ENCODE measurements around the gene KATNIP. TPM values are rescaled to one million over a fixed set of nuclear protein-coding genes. Genes with fewer than 3 reads are reported as not detected.

The KATNIP gene
- polyA plus RNA-seq (2013, experiment 1 of 2), result 7.1 TPM
- polyA plus RNA-seq (2013, experiment 2 of 2), result 9.1 TPM

DNA sequence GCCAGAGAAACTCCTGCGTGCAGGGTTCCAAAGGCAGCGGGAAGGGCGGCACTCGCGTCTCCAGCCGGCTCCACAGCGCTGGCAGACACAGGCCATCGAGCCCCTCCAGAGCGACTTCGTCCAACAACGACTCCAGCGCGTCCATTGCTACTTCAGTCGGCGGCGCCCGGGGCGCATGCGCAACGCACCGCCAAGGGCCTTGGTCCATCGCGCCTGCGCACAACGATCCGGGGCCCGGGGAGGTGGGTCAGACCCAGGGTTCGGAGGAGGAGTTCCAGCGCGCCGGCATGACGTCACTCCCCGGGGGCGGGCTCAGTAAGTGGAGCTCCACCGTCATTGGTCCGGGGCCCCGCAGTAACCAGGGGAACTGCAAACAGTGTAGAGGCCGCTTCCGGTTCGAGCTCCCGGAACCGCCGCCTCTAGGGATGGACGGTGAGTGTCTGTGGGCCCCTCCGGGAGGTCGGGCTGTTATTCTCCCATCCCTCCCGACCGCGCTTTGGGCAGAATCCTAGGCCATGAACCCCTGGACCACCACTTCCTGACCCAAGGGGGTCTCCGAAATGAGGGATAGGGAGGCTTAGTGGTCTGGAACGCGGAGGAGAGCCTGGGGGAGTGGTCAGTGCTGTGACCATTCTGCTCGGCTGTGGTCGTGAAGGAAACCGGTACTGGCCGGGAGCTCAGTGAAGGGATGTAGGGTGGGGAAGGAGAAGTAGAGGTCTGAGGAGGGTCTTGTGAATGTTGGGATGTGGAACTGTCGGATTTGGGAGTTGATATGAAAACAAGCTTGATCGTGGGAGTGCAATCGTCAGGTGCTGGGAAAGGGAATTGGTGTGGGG is at the start of gene KATNIP, which contains the start of gene GTF3C1:
Gene KATNIP, plus strand, starts transcription at position 399 of the 836 bp plus-strand sequence. Its CDS starts 27 bp downstream, at position 426.
Gene GTF3C1, minus strand, starts transcription at position 168 of the 836 bp plus-strand sequence. Its CDS starts 23 bp downstream, at position 145.
- Histone ChIP-seq H3K27ac (ENCODE audit: low read depth, low read length) (peak within 1 kb of the TSS; percentile 36; the same call in 1 of the 2 replicates), H3K4me1 (ENCODE audit: insufficient read depth, low read length) (peaks cover 5% of the 10 kb centered on the region; the same call in 1 of the 2 replicates), H3K9me3 (ENCODE audit: insufficient read depth, low read depth, low read length) (no peaks in the 10 kb centered on the region), H3K9ac (ENCODE audit: low read depth, low read length) (peak within 1 kb of the TSS; percentile 80), H3K27me3 (ENCODE audit: insufficient read depth, low read length) (no peaks in the 10 kb centered on the region), H3K4me3 (ENCODE audit: low read length) (peak within 1 kb of the TSS; percentile 96), H3K36me3 (ENCODE audit: insufficient read depth, low read length) (peaks cover 13% of the 10 kb centered on the region)
- WGBS, result under 1% methylated on average over 59 of the region's 59 CpGs

DNA sequence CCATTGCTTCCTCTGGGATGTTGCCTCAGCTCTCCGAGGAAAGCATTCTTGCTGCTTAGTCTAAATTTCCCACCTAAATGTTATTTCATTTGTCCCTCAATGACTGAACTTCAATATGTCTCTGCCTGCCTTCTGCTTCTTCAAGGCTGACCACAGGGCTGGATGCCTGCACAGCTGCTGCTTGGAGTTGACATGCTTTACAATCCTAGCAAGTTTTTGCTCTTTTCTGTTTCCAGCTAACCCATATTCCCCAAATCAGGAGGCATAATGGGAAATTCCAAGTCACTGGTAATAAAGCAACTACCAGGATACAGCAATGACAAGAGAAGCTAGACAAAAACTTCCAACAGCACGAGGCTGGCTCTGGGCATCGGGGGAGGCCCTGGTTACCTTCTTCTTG is 49.1 kb upstream of the KATNIP start:
- Histone ChIP-seq H3K27ac (ENCODE audit: low read depth, low read length) (no peak overlapping the region), H3K36me3 (ENCODE audit: insufficient read depth, low read length) (peaks cover 100% of the 10 kb centered on the region), H3K27me3 (ENCODE audit: insufficient read depth, low read length) (no peaks in the 10 kb centered on the region), H3K9ac (ENCODE audit: low read depth, low read length) (no peak overlapping the region), H3K4me3 (ENCODE audit: low read length) (no peak overlapping the region), H3K4me1 (ENCODE audit: insufficient read depth, low read length) (no peaks in the 10 kb centered on the region), H3K9me3 (ENCODE audit: insufficient read depth, low read depth, low read length) (no peaks in the 10 kb centered on the region)
- WGBS, result 96% methylated on average over 3 of the region's 3 CpGs

DNA sequence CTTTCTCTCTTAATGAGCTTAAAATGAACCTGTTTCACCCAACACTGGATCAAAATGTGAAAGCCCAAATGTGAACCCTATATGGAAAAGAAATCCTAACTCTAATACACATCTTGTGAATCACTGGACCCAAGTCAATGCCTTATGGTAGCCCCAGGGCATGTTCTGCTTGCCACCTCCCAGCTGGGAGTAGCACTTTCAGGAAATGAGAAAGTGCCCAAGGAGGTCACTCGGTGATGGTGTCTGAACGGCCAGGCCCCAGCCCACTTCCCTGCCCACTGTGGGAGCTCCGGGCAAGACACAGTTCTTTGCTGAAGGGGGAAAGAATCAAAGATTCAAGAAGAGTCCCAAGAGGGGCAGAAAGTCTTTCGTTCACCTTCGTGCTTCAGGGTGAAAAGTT is 46.3 kb upstream of the KATNIP start:
- H3K36me3 ChIP-seq (ENCODE audit: insufficient read depth, low read length), result peaks cover 100% of the 10 kb centered on the region
- WGBS, result 97% methylated on average over 5 of the region's 5 CpGs
- H3K9ac ChIP-seq (ENCODE audit: low read depth, low read length), result no peak overlapping the region

DNA sequence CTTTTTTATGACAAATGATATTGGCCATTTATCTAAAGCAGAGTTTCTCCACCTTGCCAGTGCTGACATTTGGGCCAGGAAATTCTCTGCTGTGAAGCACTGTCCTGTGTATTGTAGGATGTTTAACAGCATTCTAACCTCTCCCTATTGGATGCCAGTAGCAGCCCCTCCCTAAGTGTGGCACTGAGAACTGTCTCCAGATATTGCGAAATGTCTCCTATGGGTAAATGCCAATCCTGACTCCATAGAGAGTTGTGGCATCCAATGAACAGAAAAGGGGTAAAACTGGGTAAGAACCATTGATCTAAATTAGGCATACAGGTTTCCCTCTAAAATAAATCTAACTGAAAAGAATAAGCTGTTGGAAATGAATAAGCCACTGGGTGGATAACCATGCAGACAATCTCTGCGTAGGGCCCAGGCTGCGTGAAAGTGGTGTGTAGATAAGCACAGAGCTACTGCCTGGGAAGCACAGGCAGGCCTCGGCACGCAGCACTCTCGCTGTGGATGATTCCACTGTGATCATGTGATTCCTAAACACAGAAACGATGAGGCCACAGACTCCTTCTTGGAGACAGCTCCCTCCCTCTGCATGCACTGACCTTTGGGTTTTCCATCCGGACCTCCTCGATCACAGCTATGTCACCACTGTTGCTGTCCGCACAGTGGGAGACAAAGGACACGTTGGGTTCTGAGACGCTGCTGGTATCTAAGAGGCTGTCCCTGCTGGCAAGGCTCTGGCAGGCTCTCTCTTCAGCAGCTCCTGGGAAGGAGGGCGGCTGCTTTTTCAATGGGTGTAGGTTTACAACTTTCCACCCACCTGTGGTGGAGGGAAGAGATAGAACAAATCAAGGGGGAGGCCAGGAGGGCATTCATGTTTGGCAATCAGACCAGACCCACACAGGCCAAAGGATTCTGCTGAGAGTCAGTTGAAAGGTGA is 44.4 kb upstream of the KATNIP start:
- 93% methylated on average over 13 of the region's 13 CpGs for WGBS
- Histone ChIP-seq H3K4me1 (ENCODE audit: insufficient read depth, low read length) (no peaks in the 10 kb centered on the region), H3K27ac (ENCODE audit: low read depth, low read length) (no peak overlapping the region)

More for the DNA sequence above, 46.3 kb upstream of the KATNIP start:
- H3K4me3 ChIP-seq (ENCODE audit: low read length), result no peak overlapping the region
- no peaks in the 10 kb centered on the region for H3K9me3 ChIP-seq (ENCODE audit: insufficient read depth, low read depth, low read length)
- H3K27me3 ChIP-seq (ENCODE audit: insufficient read depth, low read length), result no peaks in the 10 kb centered on the region
- H3K27ac ChIP-seq (ENCODE audit: low read depth, low read length), result no peak overlapping the region
- H3K4me1 ChIP-seq (ENCODE audit: insufficient read depth, low read length), result no peaks in the 10 kb centered on the region

DNA sequence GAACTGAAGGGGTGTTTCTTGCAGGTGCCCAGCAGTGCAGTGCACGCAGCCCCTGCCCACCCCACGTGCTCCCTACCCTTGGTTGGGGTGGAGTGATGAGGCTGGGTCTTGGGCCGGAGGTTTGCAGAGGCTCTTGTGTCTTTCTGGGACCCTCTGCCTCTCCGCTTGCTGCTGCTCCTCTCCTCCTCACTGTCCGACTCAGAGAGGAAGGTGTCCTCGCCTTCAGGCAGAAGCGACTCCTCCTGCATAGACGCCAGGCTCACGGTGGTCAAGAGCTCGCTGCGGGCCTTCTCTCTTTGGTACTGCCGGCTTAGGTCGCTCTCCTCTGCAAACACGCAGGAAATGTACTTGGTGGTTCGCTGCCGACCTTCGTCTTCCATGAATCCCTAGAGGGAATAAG is 43.2 kb upstream of the KATNIP start:
- Histone ChIP-seq H3K9me3 (ENCODE audit: insufficient read depth, low read depth, low read length) (no peaks in the 10 kb centered on the region), H3K4me1 (ENCODE audit: insufficient read depth, low read length) (no peaks in the 10 kb centered on the region), H3K4me3 (ENCODE audit: low read length) (no peak overlapping the region), H3K36me3 (ENCODE audit: insufficient read depth, low read length) (peaks cover 95% of the 10 kb centered on the region), H3K27me3 (ENCODE audit: insufficient read depth, low read length) (no peaks in the 10 kb centered on the region), H3K9ac (ENCODE audit: low read depth, low read length) (no peak overlapping the region), H3K27ac (ENCODE audit: low read depth, low read length) (no peak overlapping the region)
- 94% methylated on average over 17 of the region's 17 CpGs for WGBS

More for the DNA sequence above, 44.4 kb upstream of the KATNIP start:
- Histone ChIP-seq H3K4me3 (ENCODE audit: low read length) (no peak overlapping the region), H3K36me3 (ENCODE audit: insufficient read depth, low read length) (peaks cover 95% of the 10 kb centered on the region), H3K9me3 (ENCODE audit: insufficient read depth, low read depth, low read length) (no peaks in the 10 kb centered on the region), H3K9ac (ENCODE audit: low read depth, low read length) (no peak overlapping the region), H3K27me3 (ENCODE audit: insufficient read depth, low read length) (no peaks in the 10 kb centered on the region)

DNA sequence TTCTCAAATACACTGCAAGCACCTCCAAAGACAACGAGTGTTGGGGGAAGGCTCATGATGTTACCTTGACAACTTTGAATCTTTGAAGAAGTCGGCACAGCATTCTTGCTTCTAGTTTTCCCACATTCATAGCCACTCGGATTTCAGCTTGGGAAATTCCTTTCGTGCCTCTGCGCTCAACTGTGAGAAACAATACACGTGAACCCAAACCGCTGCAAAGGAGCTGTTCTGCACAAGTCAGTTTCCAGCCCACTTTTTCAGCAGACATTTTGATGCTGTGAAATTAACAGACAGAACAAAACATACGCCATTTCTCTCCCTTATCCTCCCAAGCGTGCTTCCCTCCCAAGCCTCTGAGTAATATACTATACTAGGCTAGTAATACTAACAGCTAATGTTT is 41.5 kb upstream of the KATNIP start:
- Histone ChIP-seq H3K4me1 (ENCODE audit: insufficient read depth, low read length) (no peaks in the 10 kb centered on the region), H3K9ac (ENCODE audit: low read depth, low read length) (no peak overlapping the region), H3K36me3 (ENCODE audit: insufficient read depth, low read length) (peaks cover 92% of the 10 kb centered on the region), H3K27me3 (ENCODE audit: insufficient read depth, low read length) (no peaks in the 10 kb centered on the region), H3K27ac (ENCODE audit: low read depth, low read length) (no peak overlapping the region), H3K9me3 (ENCODE audit: insufficient read depth, low read depth, low read length) (no peaks in the 10 kb centered on the region), H3K4me3 (ENCODE audit: low read length) (no peak overlapping the region)
- WGBS, result 94% methylated on average over 9 of the region's 9 CpGs

DNA sequence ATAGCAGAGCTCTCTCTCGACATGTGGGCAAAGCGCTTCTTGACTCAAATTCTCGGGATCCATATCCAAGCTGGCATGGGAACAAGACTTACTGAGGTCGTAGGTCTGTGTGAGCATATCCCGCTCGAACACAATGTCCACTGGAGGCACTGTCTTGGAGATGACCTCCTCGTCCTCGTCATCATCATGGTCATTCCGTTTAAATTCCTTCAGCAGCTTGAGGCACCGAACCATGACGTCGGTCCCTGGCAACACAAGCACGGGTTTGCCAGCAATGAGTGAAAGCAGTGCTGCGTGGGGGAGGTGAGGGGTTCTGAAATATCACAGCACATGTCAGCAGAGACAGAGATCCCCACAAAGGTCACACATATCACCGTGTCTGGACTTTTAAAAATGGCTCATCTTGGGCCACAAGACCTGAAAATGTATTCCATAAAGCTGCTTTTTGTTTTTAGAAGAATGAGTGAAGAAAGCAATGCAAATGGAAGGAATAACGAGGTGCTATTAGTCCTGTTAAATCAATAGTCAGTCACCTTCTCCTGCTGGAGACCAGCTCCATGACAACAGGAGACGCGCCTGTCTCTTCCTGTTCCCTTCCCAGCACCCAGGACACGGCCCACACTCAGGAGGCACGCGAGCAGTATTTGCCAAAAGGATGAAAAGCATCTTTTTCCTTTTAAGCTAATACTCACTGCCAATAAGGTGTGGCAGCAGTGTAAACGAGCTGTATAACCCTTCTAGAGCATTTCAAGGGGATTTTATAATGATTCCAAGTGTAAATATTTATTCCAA is 38.1 kb upstream of the KATNIP start:
- Histone ChIP-seq H3K4me1 (ENCODE audit: insufficient read depth, low read length) (no peaks in the 10 kb centered on the region), H3K9ac (ENCODE audit: low read depth, low read length) (no peak overlapping the region), H3K27ac (ENCODE audit: low read depth, low read length) (no peak overlapping the region), H3K36me3 (ENCODE audit: insufficient read depth, low read length) (peaks cover 78% of the 10 kb centered on the region), H3K27me3 (ENCODE audit: insufficient read depth, low read length) (no peaks in the 10 kb centered on the region), H3K4me3 (ENCODE audit: low read length) (no peak overlapping the region), H3K9me3 (ENCODE audit: insufficient read depth, low read depth, low read length) (no peaks in the 10 kb centered on the region)
- 93% methylated on average over 22 of the region's 22 CpGs for WGBS

DNA sequence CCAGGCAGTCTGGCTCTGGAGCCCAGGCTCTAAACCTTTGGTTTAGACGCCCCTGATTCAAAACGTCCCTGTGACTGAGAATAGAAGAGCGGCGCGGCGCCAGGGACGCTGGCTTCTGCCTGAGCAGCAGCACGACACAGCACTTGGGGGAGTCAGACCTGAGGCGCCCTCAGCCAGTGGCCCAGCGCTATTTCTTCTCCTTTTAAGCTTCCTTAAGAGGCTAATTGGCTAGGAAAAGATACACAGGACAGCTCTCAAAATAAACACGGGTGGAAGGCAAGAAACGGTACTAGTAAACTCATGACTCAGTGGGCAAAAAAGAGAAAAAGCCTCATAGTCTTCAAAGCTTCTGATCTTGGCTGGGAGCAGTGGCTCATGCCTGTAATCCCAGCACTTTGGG is 35.1 kb upstream of the KATNIP start:
- Histone ChIP-seq H3K9me3 (ENCODE audit: insufficient read depth, low read depth, low read length) (no peaks in the 10 kb centered on the region), H3K4me1 (ENCODE audit: insufficient read depth, low read length) (no peaks in the 10 kb centered on the region), H3K27me3 (ENCODE audit: insufficient read depth, low read length) (no peaks in the 10 kb centered on the region), H3K4me3 (ENCODE audit: low read length) (no peak overlapping the region), H3K27ac (ENCODE audit: low read depth, low read length) (no peak overlapping the region), H3K36me3 (ENCODE audit: insufficient read depth, low read length) (peaks cover 79% of the 10 kb centered on the region), H3K9ac (ENCODE audit: low read depth, low read length) (no peak overlapping the region)
- 95% methylated on average over 12 of the region's 12 CpGs for WGBS

DNA sequence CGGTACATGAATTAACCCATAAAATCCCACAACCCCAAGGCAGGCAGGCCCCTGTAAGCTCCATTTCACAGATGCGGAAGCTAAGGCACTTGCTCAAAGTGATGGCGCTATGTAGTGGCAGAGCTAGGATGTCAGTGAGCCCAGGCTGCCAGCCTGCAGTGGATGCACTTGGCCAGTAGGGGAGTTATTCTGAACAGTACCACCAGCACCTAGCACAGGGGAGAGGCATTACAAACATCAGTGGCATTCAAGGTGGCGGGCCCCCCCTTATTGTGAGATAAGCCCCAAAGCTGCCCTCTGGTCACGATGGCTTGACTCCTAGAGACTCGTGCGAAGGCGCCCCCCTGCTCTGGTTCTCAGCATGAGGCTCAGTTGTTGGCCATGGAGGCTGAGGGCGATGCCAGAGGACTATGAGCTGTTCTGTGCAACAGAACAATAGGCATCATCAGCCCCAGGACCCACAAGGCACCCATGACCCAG is 34.0 kb upstream of the KATNIP start:
- Histone ChIP-seq H3K27me3 (ENCODE audit: insufficient read depth, low read length) (no peaks in the 10 kb centered on the region), H3K9ac (ENCODE audit: low read depth, low read length) (no peak overlapping the region), H3K4me1 (ENCODE audit: insufficient read depth, low read length) (no peaks in the 10 kb centered on the region), H3K36me3 (ENCODE audit: insufficient read depth, low read length) (peaks cover 73% of the 10 kb centered on the region), H3K9me3 (ENCODE audit: insufficient read depth, low read depth, low read length) (no peaks in the 10 kb centered on the region), H3K4me3 (ENCODE audit: low read length) (no peak overlapping the region), H3K27ac (ENCODE audit: low read depth, low read length) (no peak overlapping the region)
- 90% methylated on average over 9 of the region's 9 CpGs for WGBS

DNA sequence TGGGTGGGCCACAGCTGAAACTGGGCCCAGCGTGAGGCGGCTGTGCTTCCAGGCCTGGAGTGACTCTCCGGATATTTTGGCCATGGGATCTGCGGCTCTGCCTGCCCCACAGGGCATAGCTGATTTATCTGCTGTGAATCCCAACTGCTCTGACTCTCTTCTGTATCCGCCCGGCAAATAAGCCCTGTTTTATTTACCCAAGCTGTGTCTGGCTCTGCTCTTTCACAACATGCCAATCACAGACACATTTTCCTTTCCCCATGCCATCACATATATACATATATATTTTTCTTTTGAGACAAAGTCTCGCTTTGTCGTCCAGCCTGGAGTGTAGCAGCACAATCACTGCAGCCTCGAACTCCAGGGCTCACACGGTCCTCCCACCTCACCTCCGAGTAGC is 33.6 kb upstream of the KATNIP start:
- Histone ChIP-seq H3K4me3 (ENCODE audit: low read length) (no peak overlapping the region), H3K27me3 (ENCODE audit: insufficient read depth, low read length) (no peaks in the 10 kb centered on the region), H3K36me3 (ENCODE audit: insufficient read depth, low read length) (peaks cover 73% of the 10 kb centered on the region), H3K9ac (ENCODE audit: low read depth, low read length) (no peak overlapping the region), H3K27ac (ENCODE audit: low read depth, low read length) (no peak overlapping the region), H3K4me1 (ENCODE audit: insufficient read depth, low read length) (no peaks in the 10 kb centered on the region), H3K9me3 (ENCODE audit: insufficient read depth, low read depth, low read length) (no peaks in the 10 kb centered on the region)
- WGBS, result 97% methylated on average over 11 of the region's 11 CpGs
